Cardiac atrium fibroblast (primary cell): ENCODE measurements around the gene CTAGE15. TPM values are rescaled to one million over a fixed set of nuclear protein-coding genes. Genes with fewer than 3 reads are reported as not detected.

Experiments used
- total RNA-seq: library from RNA; depleted of rRNA; stranded (reverse); fragments of >200 nt; gene quantifications from 2 replicates; pipeline ENCODE4 v1.2.3, GENCODE V29; 2015

The CTAGE15 gene, protein sequence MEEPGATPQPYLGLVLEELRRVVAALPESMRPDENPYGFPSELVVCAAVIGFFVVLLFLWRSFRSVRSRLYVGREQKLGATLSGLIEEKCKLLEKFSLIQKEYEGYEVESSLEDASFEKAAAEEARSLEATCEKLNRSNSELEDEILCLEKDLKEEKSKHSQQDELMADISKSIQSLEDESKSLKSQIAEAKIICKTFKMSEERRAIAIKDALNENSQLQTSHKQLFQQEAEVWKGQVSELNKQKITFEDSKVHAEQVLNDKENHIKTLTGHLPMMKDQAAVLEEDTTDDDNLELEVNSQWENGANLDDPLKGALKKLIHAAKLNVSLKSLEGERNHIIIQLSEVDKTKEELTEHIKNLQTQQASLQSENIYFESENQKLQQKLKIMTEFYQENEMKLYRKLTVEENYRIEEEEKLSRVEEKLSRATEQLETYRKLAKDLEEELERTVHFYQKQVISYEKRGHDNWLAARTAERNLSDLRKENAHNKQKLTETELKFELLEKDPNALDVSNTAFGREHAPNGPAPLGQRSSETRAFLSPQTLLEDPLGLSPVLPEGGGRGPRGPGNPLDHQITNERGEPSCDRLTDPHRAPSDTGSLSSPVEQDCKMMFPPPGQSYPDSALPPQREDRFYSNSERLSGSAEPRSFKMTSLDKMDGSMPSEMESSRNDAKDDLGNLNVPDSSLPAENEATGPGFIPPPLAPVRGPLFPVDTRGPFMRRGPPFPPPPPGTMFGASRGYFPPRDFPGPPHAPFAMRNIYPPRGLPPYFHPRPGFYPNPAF
- not detected in 2 replicates for total RNA-seq

GRCh38 chr7:143571501-143571900 is at the start of gene CTAGE15:
Gene CTAGE15 (plus strand): TSS chr7:143571801. CDS start chr7:143571818, 17 bp downstream.

DNA sequence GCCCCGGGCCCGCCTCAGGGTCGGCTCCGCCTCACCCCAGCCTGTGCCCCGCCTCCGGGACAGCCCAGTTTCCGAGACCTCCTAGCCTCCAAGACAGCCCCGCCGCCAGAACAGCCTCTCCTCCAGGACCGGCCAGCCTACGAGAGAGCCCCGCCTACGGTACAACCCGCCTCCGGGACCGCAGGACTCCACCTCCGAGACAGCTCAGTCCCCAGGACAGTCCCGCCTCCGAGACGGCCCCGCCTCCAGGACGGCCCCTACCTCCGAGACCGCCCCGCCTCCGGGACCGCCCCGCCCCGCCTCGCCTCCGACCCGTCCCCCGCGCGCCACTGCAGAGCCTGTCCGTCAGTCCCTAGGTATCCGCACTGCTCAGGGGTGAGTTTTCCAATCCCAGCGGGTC is 49.0 kb downstream of the CTAGE15 start, which contains the start of gene TCAF2:
Gene TCAF2, plus strand, starts transcription at position 329 of the 400 bp plus-strand sequence.

Other genes with a start within 250 kb of the CTAGE15 start
- gene FAM131B, start 209.1 kb upstream of the CTAGE15 start, total RNA-seq: 0.36 and 0.97 TPM in 2 replicates
- 148 and 198 TPM in 2 replicates for gene ZYX, start 190.5 kb upstream of the CTAGE15 start, total RNA-seq
- gene EPHA1, start 162.9 kb upstream of the CTAGE15 start, total RNA-seq: not detected in 2 replicates
- gene TAS2R60, start 128.3 kb upstream of the CTAGE15 start, total RNA-seq: not detected in 2 replicates
- gene TAS2R41, start 93.9 kb upstream of the CTAGE15 start, total RNA-seq: not detected in 2 replicates
- 7.8 and 12.3 TPM in 2 replicates for gene TCAF2, start 49.2 kb downstream of the CTAGE15 start, total RNA-seq
- not detected in 2 replicates for gene CTAGE6, start 185.9 kb downstream of the CTAGE15 start, total RNA-seq